ENCODE results near the gene GNG5.
"Not testable (repeated sequence)": the region's sequence is repeated elsewhere in the genome, so short reads cannot be mapped to it uniquely, and the experiment has no call there.

The GNG5 gene

DNA sequence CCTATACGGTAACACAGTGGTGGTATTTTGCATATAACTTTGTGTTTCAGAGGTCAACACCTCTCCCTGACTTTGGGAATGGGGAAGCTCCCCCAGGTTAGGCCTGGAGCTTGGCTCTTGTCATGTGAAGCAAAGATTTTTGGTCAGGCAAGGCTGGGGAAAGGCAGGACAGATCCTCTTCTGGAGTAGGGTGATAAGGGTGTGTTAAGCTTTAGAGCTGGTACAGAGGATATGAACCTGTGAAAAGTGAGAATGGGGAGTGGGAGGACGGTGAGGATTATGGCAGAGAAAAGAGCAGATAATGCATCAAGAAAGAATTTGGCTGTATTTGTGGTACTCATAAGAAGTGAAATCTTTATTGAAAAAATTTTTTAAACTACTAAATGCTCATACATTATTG lies 25.1 kb downstream of the GNG5 start:
- no peak for DNase-seq

- no peak for DNase-seq
Observed at GRCh38 chr1:84480650-84481049, 25.7 kb downstream of the GNG5 start.

- no peak for DNase-seq
Observed at GRCh38 chr1:84479998-84480397, 26.4 kb downstream of the GNG5 start.

DNA sequence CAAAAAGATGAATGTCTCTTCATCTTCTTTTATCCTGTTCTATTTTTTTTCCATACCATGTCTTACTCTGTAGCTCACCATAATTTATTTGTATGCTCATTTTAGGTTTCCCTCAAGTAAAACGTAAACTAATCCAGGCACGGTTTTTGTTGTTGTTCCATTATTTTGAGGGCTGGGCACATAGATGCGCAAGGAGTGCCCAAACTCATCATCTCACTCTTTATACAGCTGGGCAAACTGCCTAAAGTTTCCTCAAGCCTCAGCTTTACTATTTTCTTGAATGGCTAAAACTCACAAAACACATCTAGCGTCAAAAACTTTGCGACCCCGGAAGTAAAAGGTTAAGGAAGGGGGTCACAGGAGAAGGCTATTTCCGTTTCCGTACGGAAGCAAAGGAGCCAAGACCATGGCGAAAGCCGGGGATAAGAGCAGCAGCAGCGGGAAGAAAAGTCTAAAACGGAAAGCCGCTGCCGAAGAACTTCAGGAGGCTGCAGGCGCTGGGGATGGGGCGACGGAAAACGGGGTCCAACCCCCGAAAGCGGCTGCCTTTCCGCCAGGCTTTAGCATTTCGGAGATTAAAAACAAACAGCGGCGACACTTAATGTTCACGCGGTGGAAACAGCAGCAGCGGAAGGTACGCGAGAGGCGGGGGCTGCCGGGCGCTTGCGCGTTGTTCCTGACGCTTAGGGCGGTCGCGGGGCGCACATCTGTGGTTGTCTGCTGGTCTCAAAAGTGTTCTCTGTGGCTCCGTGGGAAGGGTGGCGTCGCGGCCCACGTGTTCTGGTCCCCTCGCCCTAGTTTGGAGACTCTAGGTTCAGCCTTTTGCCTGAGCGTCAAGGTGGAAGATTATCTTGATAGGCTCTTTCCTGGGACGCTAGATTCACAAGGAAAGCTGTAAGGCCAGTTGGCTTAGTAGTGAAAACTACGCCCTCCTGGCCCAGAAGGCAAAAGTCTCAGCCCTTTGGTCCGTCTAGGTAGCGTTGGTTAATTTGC lies 27.2 kb downstream of the GNG5 start, which contains the start of gene RPF1:
TSS of gene RPF1 (plus strand) at position 391 of the 993 bp plus-strand sequence. CDS start at position 407, 16 bp downstream.
- DNase-seq: peak; percentile 66

DNA sequence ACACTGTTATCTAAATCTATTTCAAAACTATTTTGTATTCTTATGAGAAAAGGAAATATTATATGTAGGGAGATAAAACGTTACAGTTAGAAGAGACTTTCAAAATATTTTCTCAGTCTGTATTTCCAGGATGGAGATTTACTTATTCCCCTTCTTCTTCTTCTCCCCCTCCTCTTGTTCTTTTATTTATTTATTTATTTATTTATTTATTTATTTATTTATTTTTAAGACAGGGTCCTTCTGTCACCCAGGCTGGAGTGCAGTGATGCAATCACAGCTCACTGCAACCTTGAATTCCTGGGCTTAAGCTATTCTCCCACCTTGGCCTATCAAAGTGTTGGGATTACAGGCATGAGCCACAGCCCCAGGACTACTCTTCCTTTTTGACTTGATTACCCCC lies 30.2 kb downstream of the GNG5 start:
- no peak for DNase-seq

DNA sequence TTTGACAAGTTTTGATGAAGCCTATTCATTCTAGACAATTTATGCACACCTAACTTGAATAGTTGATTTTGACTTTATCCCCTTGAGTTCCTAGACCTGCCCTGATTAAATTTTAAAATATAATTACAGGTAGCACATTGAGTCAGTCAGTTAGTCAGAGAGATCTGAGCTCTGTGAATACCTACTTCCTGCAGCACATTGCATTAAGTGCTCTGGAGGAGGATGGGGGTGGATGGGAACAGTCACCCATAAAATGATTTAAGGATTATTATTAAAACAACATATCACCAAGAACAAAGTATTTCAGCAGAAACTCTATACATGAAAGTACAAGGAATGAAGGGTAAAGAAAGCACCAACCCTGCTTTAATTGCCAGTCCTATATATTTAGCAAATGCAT lies 39.1 kb downstream of the GNG5 start:
- no peak for DNase-seq

GRCh38 chr1:84462118-84462517 lies 44.3 kb downstream of the GNG5 start:
- no peak for DNase-seq

GRCh38 chr1:84452436-84452835 lies 53.9 kb downstream of the GNG5 start:
- no peak for DNase-seq

- DNase-seq: no peak
Observed at GRCh38 chr1:84450910-84451309, 55.5 kb downstream of the GNG5 start.

DNA sequence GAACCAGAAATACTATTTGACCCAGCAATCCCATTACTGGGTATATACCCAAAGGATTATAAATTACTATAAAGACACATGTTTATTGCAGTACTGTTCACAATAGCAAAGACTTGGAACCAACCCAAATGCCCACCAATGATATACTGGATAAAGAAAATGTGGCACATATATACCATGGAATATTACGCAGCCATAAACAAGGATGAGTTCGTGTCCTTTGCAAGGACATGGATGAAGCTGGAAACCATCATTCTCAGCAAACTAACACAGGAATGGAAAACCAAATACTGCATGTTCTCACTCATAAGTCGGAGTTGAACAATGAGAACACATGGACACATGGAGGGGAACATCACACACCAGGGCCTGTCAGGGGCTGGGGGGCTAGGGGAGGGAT lies 57.7 kb downstream of the GNG5 start:
- DNase-seq: not testable (repeated sequence)

Measured in NCI-H1694 (cell line).